Gastroesophageal sphincter (tissue), 3 donors: Measurements from ENCODE around the gene RAP1GAP2.

Experiments
- CTCF ChIP-seq, 4 experiments: fragments of 200-600 bp in 2 of 4; fragments of 450-650 bp in 2 of 4; sonication (generic) in 1 of 4; IDR thresholded peaks; one replicate each; pipeline ENCODE4 v1.5.1; 2017 to 2019; ENCODE audit warnings: antibody characterized with exemption in 4 of 4, mild to moderate bottlenecking in 2 of 4, moderate library complexity in 2 of 4
- EP300 ChIP-seq: sonication (generic); formaldehyde crosslinking; IDR thresholded peaks from one replicate; pipeline ENCODE4 v1.6.1; 2017; ENCODE audit warnings: antibody characterized with exemption, mild to moderate bottlenecking

GRCh38 chr17:3032258-3033247 lies 236.3 kb downstream of the RAP1GAP2 start:
- TF ChIP-seq EP300 (no peak), CTCF (IDR thresholded peaks at IDR 0.05) (no peak)
